GM10847 (cell line): ENCODE results near the gene SORL1.

ENCODE experiments used
- POLR2A ChIP-seq: IDR thresholded peaks from 2 replicates; pipeline ENCODE4 v1.6.1; 2011; ENCODE audit not compliant: insufficient read length; ENCODE audit errors: extremely low read depth

Gene SORL1

DNA sequence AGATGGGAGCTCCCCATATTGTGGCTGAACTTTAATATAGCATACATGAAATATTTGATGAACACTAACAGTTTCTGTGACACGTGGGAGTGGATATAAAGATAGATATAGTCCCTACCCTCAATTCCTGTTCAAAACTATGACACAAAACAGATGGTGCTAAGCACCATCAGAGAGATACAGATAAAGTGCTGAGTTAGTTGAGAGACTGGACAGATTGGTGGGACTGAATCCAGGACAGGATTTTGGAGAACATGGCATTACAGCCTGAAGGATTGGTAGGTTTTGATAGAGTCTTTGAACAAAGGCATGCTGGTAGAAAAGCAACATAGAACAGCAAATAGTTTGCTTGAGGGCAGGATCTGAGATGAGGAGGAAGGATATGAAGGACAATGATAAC is 215.7 kb downstream of the SORL1 start:
- no peak for TF ChIP-seq POLR2A

GRCh38 chr11:121669422-121669821 is 217.3 kb downstream of the SORL1 start:
- no peak for TF ChIP-seq POLR2A

DNA sequence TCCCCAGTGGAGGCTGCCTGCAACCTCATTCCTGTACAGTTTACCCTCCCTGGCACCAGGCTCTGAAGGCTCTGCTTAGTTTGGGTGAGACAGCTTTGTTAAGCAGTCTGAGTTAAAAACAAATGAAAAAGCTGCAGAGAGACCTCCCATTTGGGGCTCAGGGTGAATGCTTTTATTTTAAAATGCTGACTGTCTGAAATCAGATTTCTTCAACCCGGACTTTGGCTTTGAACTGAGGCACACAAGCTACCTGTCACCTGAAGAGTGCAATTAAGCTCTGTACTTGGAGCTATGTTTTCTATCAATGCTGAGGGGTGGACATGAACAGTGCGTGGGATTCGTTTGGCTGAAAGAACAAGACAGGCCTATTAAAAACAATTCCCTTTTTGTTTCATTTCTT is 218.2 kb downstream of the SORL1 start:
- no peak for TF ChIP-seq POLR2A

DNA sequence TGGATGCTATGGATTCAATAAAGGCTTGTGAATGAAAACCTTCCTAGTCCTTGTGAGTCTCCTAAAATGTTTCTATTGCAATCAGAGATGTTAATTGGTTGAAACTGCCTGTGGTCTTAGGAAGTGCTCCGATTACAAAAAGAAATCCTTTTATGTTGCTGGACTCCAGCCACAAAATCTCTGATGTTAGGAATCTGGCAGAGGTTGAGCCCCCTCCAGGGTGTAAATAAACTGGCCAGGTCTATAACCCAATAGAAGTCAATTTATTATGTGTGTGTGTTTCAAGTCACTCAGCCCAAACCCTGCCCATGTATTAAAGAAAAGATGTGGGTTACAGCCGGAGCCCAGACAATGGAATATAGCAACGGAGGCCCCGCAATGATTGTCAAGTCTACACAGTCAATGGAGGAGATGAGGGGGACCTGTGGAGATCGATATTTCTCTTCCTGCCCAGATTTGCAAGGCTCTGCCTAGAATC is 218.7 kb downstream of the SORL1 start:
- TF ChIP-seq POLR2A, result no peak

DNA sequence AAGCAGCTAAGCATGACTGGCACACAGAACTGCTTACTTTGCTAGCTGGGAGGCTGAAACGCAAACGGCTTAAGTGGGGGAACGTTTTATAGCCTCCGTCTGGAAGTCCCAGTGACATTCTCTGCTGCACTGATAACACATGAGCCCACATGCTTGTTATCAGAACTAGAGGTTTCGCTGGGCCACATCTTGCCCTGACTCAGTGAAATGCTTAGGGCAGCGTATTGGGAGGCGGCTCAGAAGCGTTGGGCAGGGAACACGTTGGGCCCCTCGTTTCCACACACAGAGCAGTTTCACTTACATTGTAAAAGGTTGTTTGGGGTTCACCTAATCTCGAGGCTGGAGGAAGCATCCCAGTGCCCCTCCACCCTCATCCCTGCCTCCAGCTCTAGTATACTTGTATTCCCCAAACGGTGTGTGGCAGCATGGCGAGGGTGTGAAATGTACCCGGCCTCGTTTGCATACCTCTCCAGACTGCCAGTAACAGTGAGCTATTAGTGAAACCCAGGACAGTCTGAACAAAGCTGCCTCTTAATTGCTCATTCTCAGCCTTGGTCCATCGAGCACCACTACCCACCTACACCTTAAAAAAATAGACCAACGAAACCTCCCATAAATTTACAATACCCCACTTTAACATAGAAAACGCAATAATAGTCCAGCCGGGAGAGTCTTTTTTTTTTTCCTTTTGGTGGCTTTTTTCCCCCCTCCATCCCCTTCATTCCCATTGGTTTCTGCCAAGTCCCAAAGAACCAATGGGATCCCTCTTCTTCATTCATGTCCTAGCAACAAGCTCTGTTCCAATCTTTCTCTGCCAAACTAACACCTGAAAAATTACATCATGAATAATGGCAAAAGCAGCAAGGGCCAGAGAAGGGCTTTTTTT is 219.4 kb downstream of the SORL1 start:
- no peak for TF ChIP-seq POLR2A

GRCh38 chr11:121672630-121673487 is 220.7 kb downstream of the SORL1 start:
- TF ChIP-seq POLR2A, result no peak

- TF ChIP-seq POLR2A, result no peak
Measured at GRCh38 chr11:121681550-121682268, 229.6 kb downstream of the SORL1 start.
